Adrenal gland (tissue), 12 donors: ENCODE measurements around the gene FCHO2. TPM values are rescaled to one million over a fixed set of nuclear protein-coding genes. Genes with fewer than 3 reads are reported as not detected.
"Not testable (repeated sequence)": the region's sequence is repeated elsewhere in the genome, so short reads cannot be mapped to it uniquely, and the experiment has no call there.

Experiments used
- DNase-seq, 7 donors: peaks; one replicate each; pipeline ENCODE4 v3.0.0-alpha.2; 2019 to 2020
- H3K27ac ChIP-seq, 5 donors: fragments of 200-600 bp; sonication (generic) in 4 of 5; 1 replicate in 3 of 5; 2 replicates in 2 of 5; pipeline versions ENCODE4 v1.5.1 to v1.8.0; 2016 to 2020; ENCODE audit warnings: mild to moderate bottlenecking in 1 of 5
- H3K27me3 ChIP-seq: fragments of 200-600 bp; 2 replicates; pipeline ENCODE4 v1.8.0; 2021
- H3K36me3 ChIP-seq, 2 donors: fragments of 200-600 bp; replicated peaks in 1 of 2; 1 replicate in 1 of 2; 2 replicates in 1 of 2; pipeline versions ENCODE4 v1.5.1 to v1.8.0; 2018 to 2022
- H3K4me1 ChIP-seq, 2 donors: fragments of 200-600 bp; replicated peaks in 1 of 2; 1 replicate in 1 of 2; 2 replicates in 1 of 2; pipeline versions ENCODE4 v1.5.1 to v1.8.0; 2018 to 2021
- H3K4me3 ChIP-seq, 4 donors: fragments of 200-600 bp; sonication (generic) in 3 of 4; one replicate each; pipeline ENCODE4 v1.5.1; 2016 to 2018
- H3K9me3 ChIP-seq, 3 donors: fragments of 200-600 bp; sonication (generic) in 1 of 3; replicated peaks in 1 of 3; 1 replicate in 2 of 3; 2 replicates in 1 of 3; pipeline versions ENCODE4 v1.5.1 to v1.8.0; 2016 to 2021
- CTCF ChIP-seq, 6 experiments: fragments of 450-650 bp in 4 of 6; fragments of 200-600 bp in 2 of 6; sonication (generic) in 1 of 6; IDR thresholded peaks; 1 replicate in 5 of 6; 2 replicates in 1 of 6; pipeline versions ENCODE4 v1.5.1 to v1.8.0; 2016 to 2021; ENCODE audit warnings: antibody characterized with exemption in 6 of 6, mild to moderate bottlenecking in 2 of 6, moderate library complexity in 1 of 6
- POLR2A ChIP-seq, 2 donors: fragments of 450-650 bp; IDR thresholded peaks; one replicate each; pipeline ENCODE4 v1.6.1; 2017; ENCODE audit warnings: antibody characterized with exemption in 2 of 2, mild to moderate bottlenecking in 2 of 2, moderate library complexity in 1 of 2
- WGBS, 4 donors: extraction: QIAGEN DNeasy Blood & Tissue Kit in 2 of 4; methylation state at CpG; one replicate each; pipeline versions ENCODE4 v1.1.5 to v1.1.7; 2013 to 2017; 5-methylcytosine and 5-hydroxymethylcytosine counted together
- intact Hi-C, 2 donors: fragments of 100-400 bp; cut with DNase I; formaldehyde crosslinking; loops; one replicate each; pipeline versions ENCODE4 v1.14.1 to v1.15.0; 2022 to 2023
- polyA plus RNA-seq, 3 donors: library from polyadenylated mRNA; stranded (reverse); fragments of 200-250 nt in 2 of 3; fragments of 350-450 nt in 1 of 3; fragmentation: Illumina TruSeq in 1 of 3; extraction: RNeasy Lipid Tissue Mini Kit (QIAGEN cat#74804) in 1 of 3; gene quantifications; one replicate each; pipeline ENCODE4 v1.2.3, GENCODE V29; 2013 to 2014
- total RNA-seq, 9 donors: library from RNA; depleted of rRNA in 4 of 9; stranded (reverse); fragments of >200 nt in 4 of 9; fragments of 120-200 nt in 1 of 9; fragmentation: NEBNext Ultra II Directional in 1 of 9; extraction: Animal tissue kit (Norgen Biotek cat#: 25700) in 1 of 9; gene quantifications; one replicate each; pipeline versions ENCODE4 v1.1.0 to v1.2.4, GENCODE V29; 2013 to 2023
- donor health status: healthy with polysubstance abuse.
- donor health status: Bipolar disorder and iron deficiency.
- donor health status: DM: yes; HTN: yes; CAD: no.
- donor health status: DM: no; HTN: no; CAD: no.
- donor health status: DM: no; HTN: no; CAD: no.
- donor health status: DM: yes; HTN: yes; CAD: no.

Gene FCHO2
- total and polyA plus RNA-seq, 12 donors: 5.1 to 32.7 (median 20.0) TPM

- intact Hi-C loops: no loop called here
- DNase-seq: no peak
- TF ChIP-seq CTCF (IDR thresholded peaks at IDR 0.05): peak in 4 of 6 experiments; percentile 12 to 28 (median 22)
- no peak for TF ChIP-seq POLR2A (IDR thresholded peaks at IDR 0.05)
- Histone ChIP-seq H3K27ac (no peak overlapping the region), H3K4me1 (no peaks in the 10 kb centered on the region), H3K36me3 (no peaks in the 10 kb centered on the region), H3K4me3 (no peak overlapping the region), H3K27me3 (no peaks in the 10 kb centered on the region), H3K9me3 (no peaks in the 10 kb centered on the region)
- WGBS, 4 donors: 14 to 26% (median 23%) methylated on average over 4 of the region's 4 CpGs
Measured at GRCh38 chr5:72920690-72921502, 34.9 kb upstream of the FCHO2 start.

GRCh38 chr5:72921886-72922285 lies 34.0 kb upstream of the FCHO2 start:
- intact Hi-C loops: no loop called here
- no peaks in the 10 kb centered on the region for H3K36me3 ChIP-seq
- H3K27me3 ChIP-seq: no peaks in the 10 kb centered on the region
- DNase-seq: no peak
- WGBS, 4 donors: 80 to 85% (median 84%) methylated on average over 2 of the region's 2 CpGs
- no peak overlapping the region for H3K27ac ChIP-seq
- no peak for TF ChIP-seq CTCF (IDR thresholded peaks at IDR 0.05)
- TF ChIP-seq POLR2A (IDR thresholded peaks at IDR 0.05): no peak
- no peaks in the 10 kb centered on the region for H3K4me1 ChIP-seq
- H3K4me3 ChIP-seq: no peak overlapping the region
- no peaks in the 10 kb centered on the region for H3K9me3 ChIP-seq

- WGBS, 4 donors: 71 to 75% (median 75%) methylated on average over 1 of the region's 1 CpG
- no peak overlapping the region for H3K27ac ChIP-seq
- H3K4me1 ChIP-seq: no peaks in the 10 kb centered on the region
- intact Hi-C loops: no loop called here
- H3K36me3 ChIP-seq: no peaks in the 10 kb centered on the region
- no peaks in the 10 kb centered on the region for H3K27me3 ChIP-seq
- peak in 1 of 7 donors; percentile 8 for DNase-seq
- H3K9me3 ChIP-seq: no peaks in the 10 kb centered on the region
- TF ChIP-seq CTCF (IDR thresholded peaks at IDR 0.05) (no peak), POLR2A (IDR thresholded peaks at IDR 0.05) (no peak)
- H3K4me3 ChIP-seq: no peak overlapping the region
Measured at GRCh38 chr5:72922422-72922821, 33.4 kb upstream of the FCHO2 start.

- 92 to 98% (median 96%) methylated on average over 8 to 33 of the region's 33 CpGs for WGBS, 4 donors
- no peak overlapping the region for H3K27ac ChIP-seq
- no peak for DNase-seq
Measured at GRCh38 chr5:72925336-72926010, 30.4 kb upstream of the FCHO2 start.

GRCh38 chr5:72932686-72933085 lies 23.2 kb upstream of the FCHO2 start:
- H3K36me3 ChIP-seq, H3K4me3 ChIP-seq, intact Hi-C loops, DNase-seq, H3K9me3 ChIP-seq, H3K27ac ChIP-seq, H3K4me1 ChIP-seq, H3K27me3 ChIP-seq: not testable (repeated sequence)
- WGBS, 4 donors: 93 to 100% (median 97%) methylated on average over 2 of the region's 2 CpGs

More at GRCh38 chr5:72925336-72926010, 30.4 kb upstream of the FCHO2 start:
- H3K4me3 ChIP-seq: no peak overlapping the region
- H3K4me1 ChIP-seq: no peaks in the 10 kb centered on the region
- intact Hi-C loops: no loop called here
- no peak for TF ChIP-seq CTCF (IDR thresholded peaks at IDR 0.05)
- no peak for TF ChIP-seq POLR2A (IDR thresholded peaks at IDR 0.05)
- H3K36me3 ChIP-seq: no peaks in the 10 kb centered on the region
- H3K9me3 ChIP-seq: no peaks in the 10 kb centered on the region
- no peaks in the 10 kb centered on the region for H3K27me3 ChIP-seq

GRCh38 chr5:72934953-72935725 lies 20.7 kb upstream of the FCHO2 start:
- H3K27ac ChIP-seq, H3K4me1 ChIP-seq, H3K27me3 ChIP-seq, intact Hi-C loops, H3K9me3 ChIP-seq, H3K4me3 ChIP-seq, DNase-seq, H3K36me3 ChIP-seq: not testable (repeated sequence)
- 94 to 98% (median 96%) methylated on average over 6 to 32 of the region's 32 CpGs for WGBS, 4 donors
